Measurements from ENCODE around the gene GRM2. TPM values are rescaled to one million over a fixed set of nuclear protein-coding genes. Genes with fewer than 3 reads are reported as not detected.

Gene GRM2
- total and polyA plus RNA-seq, 2 of the 8 experiments (the other 6 are each of a cell fraction or from before 2014, with no cell fraction given), result 3.9 to 10.5 TPM

DNA sequence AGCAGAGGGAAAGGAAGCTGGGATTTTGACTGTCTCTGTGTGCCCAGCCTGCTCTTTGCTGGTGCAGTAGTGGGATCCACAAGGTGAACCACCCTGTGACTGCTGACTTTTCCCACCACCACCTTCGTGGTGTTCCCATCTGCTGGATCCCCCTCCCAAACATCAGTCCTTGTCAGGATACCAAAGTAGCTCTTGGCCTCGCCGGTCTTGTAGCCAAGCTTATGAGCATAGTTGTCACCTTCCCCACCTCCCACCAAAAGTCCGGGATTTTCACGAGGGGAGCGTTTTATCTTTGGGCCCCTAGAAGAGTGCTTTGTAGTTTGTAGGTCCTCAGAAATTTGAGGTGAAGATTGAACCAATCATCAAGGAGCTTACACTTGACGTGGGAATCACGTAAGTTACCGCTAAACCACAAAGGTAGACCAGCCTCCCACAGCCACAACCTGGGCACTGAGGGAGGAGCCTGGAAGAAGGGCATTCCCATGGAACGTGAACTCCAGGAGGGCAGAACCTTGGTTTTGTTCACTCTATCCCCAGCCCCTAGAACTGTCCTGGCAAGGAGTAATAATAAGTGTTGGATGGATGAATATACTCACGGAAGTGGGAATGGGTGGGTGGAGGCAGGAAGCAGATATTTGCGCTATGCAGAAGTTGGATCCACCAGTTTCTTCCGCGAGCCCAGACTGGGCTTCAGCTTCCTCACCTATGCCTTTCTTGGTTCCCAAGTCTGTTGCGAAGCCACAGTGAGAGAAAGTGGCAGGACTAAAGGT, 36.6 kb upstream of the GRM2 start (continued):
- TF ChIP-seq GABPA (IDR thresholded peaks at IDR 0.05; ENCODE audit: borderline replicate concordance, insufficient read depth, low read length) (no peak), SUZ12 (IDR thresholded peaks at IDR 0.05; ENCODE audit: low read length) (no peak), NRF1 (IDR thresholded peaks at IDR 0.05; ENCODE audit: low read depth, low read length) (no peak), SIRT6 (IDR thresholded peaks at IDR 0.05; ENCODE audit: low read length) (no peak), BRCA1 (IDR thresholded peaks at IDR 0.05; ENCODE audit: low read depth, low read length) (no peak), RXRA (IDR thresholded peaks at IDR 0.05; ENCODE audit: insufficient read depth, low read depth, low read length) (no peak), TAF1 (IDR thresholded peaks at IDR 0.05; ENCODE audit: low read depth, low read length) (no peak), HDAC2 (IDR thresholded peaks at IDR 0.05; ENCODE audit: borderline replicate concordance in 1 of 2, low read depth in 2 of 2, low read length in 2 of 2) (no peak)

Data from H1 (cell line).